ENCODE results near the gene EPB41L5. TPM values are rescaled to one million over a fixed set of nuclear protein-coding genes. Genes with fewer than 3 reads are reported as not detected.
A peak's percentile ranks its signal among the peaks of the same experiment; 100 is the strongest.

EPB41L5 gene
- total RNA-seq, 1 donor from 2014 or later, result 93.7 TPM

GRCh38 chr2:120108049-120108448 lies 95.2 kb downstream of the EPB41L5 start:
- intact Hi-C loops (cut with DNase I), result no loop called here
- Histone ChIP-seq H3K4me1 (peaks cover 32% of the 10 kb centered on the region), H3K9me3 (no peaks in the 10 kb centered on the region), H3K27me3 (ENCODE audit: low read depth) (no peaks in the 10 kb centered on the region), H3K27ac (peak overlapping the region; percentile 33), H3K4me3 (no peak overlapping the region), H3K36me3 (peaks cover 21% of the 10 kb centered on the region)
- DNase-seq (no peak), ATAC-seq (peak; percentile 85 to 90)
- no peak for TF ChIP-seq CTCF (IDR thresholded peaks at IDR 0.05)

GRCh38 chr2:120108749-120109148 lies 95.9 kb downstream of the EPB41L5 start:
- no peaks in the 10 kb centered on the region for H3K9me3 ChIP-seq
- no peak for TF ChIP-seq CTCF (IDR thresholded peaks at IDR 0.05)
- H3K4me3 ChIP-seq, result no peak overlapping the region
- no peak for ATAC-seq
- intact Hi-C loops (cut with DNase I), result no loop called here
- DNase-seq, result no peak
- peaks cover 20% of the 10 kb centered on the region for H3K36me3 ChIP-seq
- H3K27ac ChIP-seq, result peak overlapping the region; percentile 33
- no peaks in the 10 kb centered on the region for H3K27me3 ChIP-seq (ENCODE audit: low read depth)
- H3K4me1 ChIP-seq, result peaks cover 32% of the 10 kb centered on the region

- H3K4me1 ChIP-seq, result peaks cover 32% of the 10 kb centered on the region
- peak; percentile 43 for TF ChIP-seq CTCF (IDR thresholded peaks at IDR 0.05)
- DNase-seq, result no peak
- H3K27me3 ChIP-seq (ENCODE audit: low read depth), result no peaks in the 10 kb centered on the region
- H3K9me3 ChIP-seq, result no peaks in the 10 kb centered on the region
- H3K4me3 ChIP-seq, result no peak overlapping the region
- ATAC-seq, result peak; percentile 71 to 72
- intact Hi-C loops (cut with DNase I), result no loop called here
- peaks cover 13% of the 10 kb centered on the region for H3K36me3 ChIP-seq
- peak overlapping the region; percentile 13 for H3K27ac ChIP-seq
These were observed 96.5 kb downstream of the EPB41L5 start for GRCh38 chr2:120109186-120110061.

GRCh38 chr2:120110062-120110362 lies 97.1 kb downstream of the EPB41L5 start:
- Histone ChIP-seq H3K36me3 (peaks cover 8% of the 10 kb centered on the region), H3K4me3 (no peak overlapping the region), H3K27ac (no peak overlapping the region), H3K27me3 (ENCODE audit: low read depth) (no peaks in the 10 kb centered on the region), H3K9me3 (no peaks in the 10 kb centered on the region), H3K4me1 (peaks cover 32% of the 10 kb centered on the region)
- TF ChIP-seq CTCF (IDR thresholded peaks at IDR 0.05), result no peak
- no peak for ATAC-seq
- no peak for DNase-seq
- intact Hi-C loops (cut with DNase I), result no loop called here

- ATAC-seq (peak; percentile 55 to 60), DNase-seq (peak; percentile 68)
- intact Hi-C loops (cut with DNase I), result no loop called here
- Histone ChIP-seq H3K27me3 (ENCODE audit: low read depth) (no peaks in the 10 kb centered on the region), H3K9me3 (no peaks in the 10 kb centered on the region), H3K36me3 (peaks cover 5% of the 10 kb centered on the region), H3K27ac (no peak overlapping the region), H3K4me1 (peaks cover 32% of the 10 kb centered on the region), H3K4me3 (no peak overlapping the region)
- TF ChIP-seq CTCF (IDR thresholded peaks at IDR 0.05), result no peak
These were observed 97.6 kb downstream of the EPB41L5 start for GRCh38 chr2:120110507-120110906.

Data from lower lobe of right lung (tissue), 2 donors.